Measurements from ENCODE around the gene EMX1.

Gene EMX1

DNA sequence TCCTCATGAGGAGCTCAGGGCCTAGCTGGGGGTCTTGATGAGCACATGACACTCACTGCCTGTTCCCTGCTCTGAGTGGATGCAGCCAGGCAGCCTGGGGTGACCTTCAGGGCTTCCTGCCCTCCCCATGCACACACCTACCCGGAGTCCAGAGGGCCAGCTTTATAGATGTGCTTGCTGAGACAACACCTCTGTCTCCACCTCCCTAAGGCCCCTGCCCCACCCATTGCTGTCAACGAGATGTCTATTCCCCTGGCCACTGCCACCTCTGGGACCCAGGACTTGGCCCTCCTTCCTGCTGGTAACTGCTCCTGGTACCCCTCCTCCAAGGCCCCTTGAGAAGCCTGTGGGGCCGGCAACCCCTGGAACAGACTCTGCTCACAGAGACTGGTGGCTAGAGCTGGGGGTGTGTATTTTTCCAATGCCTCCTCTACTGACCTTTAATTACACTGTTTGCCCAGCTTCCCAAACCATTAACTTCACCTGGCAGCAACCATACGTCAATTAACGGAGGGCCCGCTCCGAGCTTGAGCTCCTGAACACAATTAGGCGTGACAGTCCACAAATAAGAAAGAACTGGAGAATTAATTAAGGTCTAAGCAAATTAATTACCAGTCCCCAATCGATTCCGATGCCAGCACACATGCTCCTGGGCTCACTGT, 66.3 kb downstream of the EMX1 start:
- DNase-seq: no peak

DNA sequence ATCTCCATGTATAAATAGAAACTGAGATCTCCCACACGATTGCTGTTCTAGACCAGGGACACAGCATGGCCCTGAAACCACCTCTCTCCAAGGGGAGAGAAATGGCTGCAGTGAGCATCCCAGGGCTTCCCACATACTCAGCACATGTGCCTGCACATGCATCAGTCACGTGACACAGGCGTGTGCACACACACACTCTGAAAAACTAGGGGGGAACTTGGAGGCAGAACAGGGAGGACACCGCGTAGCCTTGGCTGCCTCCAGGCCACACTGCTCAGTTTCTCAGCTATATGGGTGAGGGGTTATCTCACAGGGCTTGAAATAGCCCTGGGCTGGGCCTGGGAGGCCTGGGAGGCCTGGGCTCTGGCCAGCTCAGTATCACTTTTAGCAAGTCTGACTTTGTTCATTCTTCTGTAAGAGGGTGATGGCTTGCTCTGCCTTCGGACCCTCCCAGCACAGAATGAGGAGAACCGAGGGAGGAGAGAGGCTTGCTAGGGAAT, 66.9 kb downstream of the EMX1 start:
- DNase-seq: no peak

All from activated CD4-positive, CD25-positive, alpha-beta regulatory T cell treated with anti-CD3 and anti-CD28 coated beads, Interleukin-2, amount 50 U/mL, for 72 hours (primary cell).